NCI-H526 (cell line): ENCODE data around the gene CLPX.
"Not testable (repeated sequence)": the region's sequence is repeated elsewhere in the genome, so short reads cannot be mapped to it uniquely, and the experiment has no call there.

Source experiments
- DNase-seq, 2 experiments: peaks; one replicate each; lab custom pipeline; 2025; lab: John Stamatoyannopoulos, UW

CLPX gene

DNA sequence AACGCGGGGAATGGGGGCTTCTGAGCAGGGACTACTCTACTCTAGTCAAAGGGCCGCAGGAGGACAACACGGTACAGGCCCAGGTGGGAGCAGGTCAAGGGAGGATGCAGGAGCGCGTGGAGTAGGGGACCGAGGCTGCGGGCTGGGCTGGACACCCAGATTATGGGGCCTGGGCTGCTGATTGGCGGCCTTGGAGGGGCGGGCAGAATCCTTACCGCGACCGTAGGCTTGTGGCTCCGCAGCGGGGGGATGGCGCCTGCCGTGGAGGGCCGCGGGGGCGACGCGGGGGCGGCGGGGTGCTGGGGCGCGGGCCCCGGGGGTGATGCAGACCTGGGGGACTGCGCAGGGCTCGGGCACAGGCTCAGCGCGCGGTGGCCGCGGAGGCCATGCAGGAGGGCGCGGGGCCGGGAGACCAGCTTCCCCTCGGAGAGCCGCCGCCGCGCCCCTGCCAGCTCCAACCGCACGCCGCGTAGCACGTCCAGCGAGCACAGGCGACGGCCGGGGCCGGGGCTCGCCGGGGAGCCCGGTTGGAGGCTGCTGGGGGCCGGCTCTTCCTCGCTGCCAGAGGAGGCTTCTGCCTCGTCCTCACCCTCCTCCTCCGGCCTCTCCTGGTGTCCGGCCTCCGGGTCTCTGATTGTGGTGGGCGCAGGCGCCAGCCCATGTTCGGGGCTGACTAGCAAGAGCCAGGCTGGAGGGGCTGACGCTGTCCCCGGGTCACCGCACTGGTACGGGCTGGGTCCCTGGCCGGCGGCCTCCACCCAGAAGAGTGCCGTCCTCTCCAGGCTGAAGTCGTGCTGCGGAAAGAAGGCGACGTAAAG is 83.0 kb downstream of the CLPX start:
- DNase-seq: no peak

DNA sequence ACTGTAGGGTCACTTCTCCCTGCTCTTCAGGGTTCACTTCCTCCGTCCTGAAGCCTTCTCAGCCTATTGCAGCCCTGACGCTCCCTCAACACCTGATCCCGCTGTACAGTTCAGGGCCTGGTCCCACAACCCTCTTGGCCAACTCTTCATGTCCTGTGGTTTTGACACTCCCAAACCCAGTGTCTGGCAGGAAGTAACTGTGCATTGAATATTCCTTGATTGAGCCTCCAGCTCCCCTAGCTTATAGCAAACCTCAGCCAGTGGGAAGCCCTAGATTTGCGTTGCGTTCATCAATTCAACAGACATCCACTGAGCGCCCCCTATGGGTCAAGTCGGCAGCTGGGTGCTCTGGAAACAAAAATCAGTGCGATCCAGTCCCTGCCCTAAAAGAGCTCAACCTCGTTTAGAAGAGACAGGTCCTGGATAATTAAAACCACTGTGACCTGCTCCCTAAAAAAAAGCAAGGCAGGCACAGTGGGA is 83.7 kb downstream of the CLPX start:
- DNase-seq: peak; percentile 39 to 71

DNA sequence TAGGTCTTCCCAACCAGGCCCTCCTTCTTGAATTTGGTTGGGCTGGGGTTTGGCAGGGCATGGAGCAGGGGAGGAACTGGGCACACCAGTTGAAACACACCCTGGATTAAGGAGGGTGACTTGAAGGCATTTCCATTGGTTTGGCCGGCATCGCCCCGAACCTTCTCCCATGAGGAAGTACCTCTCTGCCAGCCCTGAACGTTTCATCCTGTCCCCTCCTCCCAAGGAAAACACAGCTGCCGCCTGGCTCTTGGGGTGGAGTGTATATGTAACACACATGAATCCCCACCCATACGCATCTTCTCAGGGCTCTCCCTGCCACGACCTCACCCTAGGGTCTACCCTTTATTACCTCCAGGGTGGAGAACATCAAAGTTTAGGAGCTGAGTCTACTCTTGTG is 84.7 kb downstream of the CLPX start:
- DNase-seq: no peak

DNA sequence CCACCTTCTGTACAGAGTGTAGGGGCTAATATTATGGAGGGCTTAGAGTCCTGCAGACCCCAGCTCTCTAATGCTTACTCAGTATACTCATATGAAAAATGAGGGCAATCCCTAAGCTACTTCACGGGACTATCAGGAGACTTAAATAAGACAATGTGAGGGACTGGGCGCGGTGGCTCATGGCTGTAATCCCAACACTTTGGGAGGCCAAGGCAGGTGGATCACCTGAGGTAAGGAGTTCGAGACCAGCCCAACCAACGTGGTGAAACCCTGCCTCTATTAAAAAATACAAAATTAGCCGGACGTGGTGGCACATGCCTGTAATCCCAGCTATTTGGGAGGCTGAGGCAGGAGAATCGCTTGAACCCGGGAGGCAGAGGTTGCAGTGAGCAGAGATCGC is 85.3 kb downstream of the CLPX start:
- DNase-seq: not testable (repeated sequence)

DNA sequence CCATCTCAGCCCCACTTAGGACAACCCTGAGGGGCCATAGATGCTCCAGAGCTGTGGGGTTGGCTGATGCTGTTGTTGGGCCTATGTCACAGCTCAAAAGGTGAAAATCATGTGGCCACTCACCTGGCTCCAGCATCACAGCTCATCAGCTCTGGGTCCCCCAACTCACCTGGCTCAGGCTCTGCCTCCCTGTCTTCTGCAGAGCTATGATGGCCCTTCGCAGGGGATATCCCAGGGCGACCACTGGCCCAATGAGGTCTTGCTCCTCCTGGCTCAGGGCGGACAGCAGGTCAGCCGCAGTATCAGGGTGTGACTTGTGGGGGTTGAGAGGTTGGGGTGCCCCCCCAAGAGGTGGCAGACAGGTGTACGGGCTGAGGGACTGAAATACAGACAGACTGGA is 85.8 kb downstream of the CLPX start:
- DNase-seq: no peak
